Thyroid gland (tissue), 4 donors: Measurements from ENCODE around the gene PRSS27.

Source experiments
- CTCF ChIP-seq, 6 experiments: fragments of 200-600 bp in 3 of 6; fragments of 450-650 bp in 3 of 6; sonication (generic) in 3 of 6; IDR thresholded peaks; one replicate each; pipeline ENCODE4 v1.5.1; 2016 to 2019; ENCODE audit warnings: antibody characterized with exemption in 6 of 6, mild to moderate bottlenecking in 2 of 6, inconsistent platforms in 1 of 6, moderate library complexity in 1 of 6
- POLR2A ChIP-seq, 2 donors: fragments of 450-650 bp; IDR thresholded peaks; one replicate each; pipeline ENCODE4 v1.6.1; 2017; ENCODE audit warnings: antibody characterized with exemption in 2 of 2, mild to moderate bottlenecking in 2 of 2, moderate library complexity in 1 of 2

- TF ChIP-seq CTCF (IDR thresholded peaks at IDR 0.05) (no peak), POLR2A (IDR thresholded peaks at IDR 0.05) (no peak)
These were observed 37.3 kb upstream of the PRSS27 start for GRCh38 chr16:2757344-2757743.
